GM19455 (cell line): Measurements from ENCODE around the gene HS2ST1.
"Not testable (repeated sequence)": the region's sequence is repeated elsewhere in the genome, so short reads cannot be mapped to it uniquely, and the experiment has no call there.

Source experiments
- ATAC-seq: cut with Tn5 transposase; IDR thresholded peaks from one replicate; pipeline ENCODE4 v1.9.1; 2021; ENCODE audit not compliant: unreplicated experiment

HS2ST1 gene

GRCh38 chr1:86914601-86914997 lies at the start of gene HS2ST1:
TSS of gene HS2ST1 (plus strand) at chr1:86914635.
- ATAC-seq: no peak

- ATAC-seq: no peak
Measured at GRCh38 chr1:86865973-86866637, 48.3 kb upstream of the HS2ST1 start.

DNA sequence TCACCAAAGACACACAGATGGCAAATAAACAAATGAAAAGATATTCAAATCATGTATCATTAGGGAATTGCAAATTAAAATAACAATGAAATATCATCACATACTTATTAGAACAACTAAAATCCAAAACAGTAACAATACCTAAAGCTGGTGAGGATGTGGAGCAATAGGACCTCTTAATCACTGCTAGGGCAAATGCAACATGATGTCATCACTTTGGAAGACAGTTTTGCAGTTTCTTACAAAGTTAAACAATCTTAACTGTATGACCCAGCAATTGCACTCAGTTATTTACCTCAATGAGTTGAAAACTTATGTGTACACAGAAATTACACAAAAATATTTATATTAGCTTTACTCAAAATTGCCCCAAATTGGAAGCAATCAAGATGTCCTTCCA lies 47.8 kb upstream of the HS2ST1 start:
- no peak for ATAC-seq

DNA sequence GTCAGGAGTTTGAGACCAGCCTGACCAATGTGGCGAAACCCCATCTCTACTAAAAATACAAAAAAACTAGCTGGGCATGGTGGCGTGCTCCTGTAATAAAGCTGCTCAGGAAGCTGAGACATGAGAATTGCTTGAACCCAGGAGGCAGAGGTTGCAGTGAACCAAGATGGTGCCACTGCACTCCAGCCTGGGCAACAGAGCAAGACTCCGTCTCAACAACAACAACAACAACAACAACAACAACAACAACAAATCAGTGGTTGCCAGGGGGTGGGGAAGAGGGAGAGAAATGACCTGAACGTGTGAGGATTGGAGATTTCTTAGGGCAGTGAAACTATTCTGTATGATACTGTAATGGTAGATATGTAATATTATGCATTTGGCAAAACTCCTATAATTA lies 47.2 kb upstream of the HS2ST1 start:
- not testable (repeated sequence) for ATAC-seq

- no peak for ATAC-seq
Measured at GRCh38 chr1:86868477-86868876, 46.0 kb upstream of the HS2ST1 start.

DNA sequence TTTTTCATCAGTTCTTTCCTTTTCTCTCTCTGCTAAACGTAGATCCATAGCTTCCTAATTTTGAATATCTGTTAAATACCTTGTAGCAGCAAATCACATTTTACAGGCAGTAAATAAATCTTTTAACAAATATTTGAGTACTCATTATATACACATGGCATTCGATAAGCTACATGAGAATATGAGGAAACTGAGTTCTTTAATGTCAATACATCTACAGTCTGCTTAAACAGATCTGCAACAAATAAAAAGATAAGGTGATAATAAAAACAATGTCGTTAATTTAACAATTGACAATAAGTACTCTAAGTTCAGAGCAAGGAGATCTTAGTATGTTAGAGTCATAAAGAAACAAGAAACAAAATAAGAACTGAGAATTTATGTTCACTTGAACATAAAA lies 43.4 kb upstream of the HS2ST1 start:
- ATAC-seq: no peak

DNA sequence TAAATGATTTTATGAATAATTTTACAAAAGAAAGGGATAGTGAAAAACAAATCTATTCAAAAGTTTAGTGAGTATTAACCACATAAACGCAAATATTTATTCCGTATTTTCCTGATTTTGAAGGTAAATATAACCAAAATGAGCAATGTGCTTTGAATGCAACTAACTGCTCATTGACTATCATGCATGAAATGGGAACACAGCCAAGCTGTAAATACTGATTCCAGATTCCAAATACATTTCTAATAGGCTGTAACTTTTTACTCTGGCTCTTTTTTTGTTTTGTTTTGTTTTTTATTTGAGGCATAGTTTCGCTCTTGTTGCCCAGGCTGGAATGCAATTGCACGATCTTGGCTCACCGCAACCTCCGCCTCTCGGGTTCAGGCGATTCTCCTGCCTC lies 42.3 kb upstream of the HS2ST1 start:
- ATAC-seq: no peak

GRCh38 chr1:86875722-86876121 lies 38.7 kb upstream of the HS2ST1 start:
- no peak for ATAC-seq

GRCh38 chr1:86887479-86888162 lies 26.8 kb upstream of the HS2ST1 start:
- ATAC-seq: no peak

GRCh38 chr1:86888327-86888726 lies 26.1 kb upstream of the HS2ST1 start:
- ATAC-seq: no peak

DNA sequence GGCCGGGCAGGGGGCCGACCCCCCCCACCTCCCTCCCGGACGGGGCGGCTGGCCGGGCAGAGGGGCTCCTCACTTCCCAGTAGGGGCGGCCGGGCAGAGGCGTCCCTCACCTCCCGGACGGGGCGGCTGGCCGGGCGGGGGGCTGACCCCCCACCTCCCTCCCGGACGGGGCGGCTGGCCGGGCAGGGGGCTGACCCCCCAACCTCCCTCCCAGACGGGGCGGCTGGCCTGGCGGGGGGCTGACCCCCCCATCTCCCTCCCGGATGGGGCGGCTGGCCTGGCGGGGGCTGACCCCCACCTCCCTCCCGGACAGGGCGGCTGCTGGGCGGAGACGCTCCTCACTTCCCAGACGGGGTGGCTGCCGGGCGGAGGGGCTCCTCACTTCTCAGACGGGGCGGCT lies 15.0 kb upstream of the HS2ST1 start:
- not testable (repeated sequence) for ATAC-seq

DNA sequence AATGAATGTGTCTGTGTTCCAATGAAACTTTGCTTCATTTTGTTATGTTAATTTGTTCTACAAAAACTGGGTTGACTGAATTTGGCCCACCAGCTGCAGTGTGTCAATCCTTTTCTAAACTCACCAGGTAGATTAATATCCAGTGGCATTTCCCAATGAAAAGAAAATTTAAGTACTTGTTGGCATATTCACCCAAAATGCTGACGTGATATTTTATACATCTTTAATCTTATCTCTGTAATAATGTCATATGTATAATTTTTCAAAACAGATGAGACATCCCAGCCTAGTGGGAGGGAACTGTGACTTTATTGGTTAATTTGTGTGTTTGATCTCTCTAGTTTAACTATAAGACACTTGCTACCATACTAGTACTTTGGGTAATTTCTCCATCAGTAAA lies 8.6 kb upstream of the HS2ST1 start:
- ATAC-seq: no peak

DNA sequence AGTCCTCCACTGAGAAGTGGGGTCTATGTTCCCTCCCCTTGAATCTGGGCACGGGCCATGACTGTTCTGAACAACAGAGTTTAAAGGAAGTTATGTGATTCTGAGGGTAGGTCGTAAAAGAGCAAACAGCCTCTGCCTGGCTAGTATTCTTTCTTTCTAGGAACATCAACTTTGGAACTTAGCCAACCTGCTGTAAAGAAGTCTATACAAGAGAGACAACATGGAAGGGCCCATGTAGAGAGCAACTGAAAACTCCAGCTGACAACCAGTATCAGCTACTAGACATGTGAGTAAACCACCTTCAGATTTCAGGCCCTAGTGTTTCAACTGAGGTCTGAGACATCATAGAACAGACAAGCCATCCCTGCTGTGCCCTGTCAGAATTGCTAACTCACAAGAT lies 8.0 kb upstream of the HS2ST1 start:
- no peak for ATAC-seq

DNA sequence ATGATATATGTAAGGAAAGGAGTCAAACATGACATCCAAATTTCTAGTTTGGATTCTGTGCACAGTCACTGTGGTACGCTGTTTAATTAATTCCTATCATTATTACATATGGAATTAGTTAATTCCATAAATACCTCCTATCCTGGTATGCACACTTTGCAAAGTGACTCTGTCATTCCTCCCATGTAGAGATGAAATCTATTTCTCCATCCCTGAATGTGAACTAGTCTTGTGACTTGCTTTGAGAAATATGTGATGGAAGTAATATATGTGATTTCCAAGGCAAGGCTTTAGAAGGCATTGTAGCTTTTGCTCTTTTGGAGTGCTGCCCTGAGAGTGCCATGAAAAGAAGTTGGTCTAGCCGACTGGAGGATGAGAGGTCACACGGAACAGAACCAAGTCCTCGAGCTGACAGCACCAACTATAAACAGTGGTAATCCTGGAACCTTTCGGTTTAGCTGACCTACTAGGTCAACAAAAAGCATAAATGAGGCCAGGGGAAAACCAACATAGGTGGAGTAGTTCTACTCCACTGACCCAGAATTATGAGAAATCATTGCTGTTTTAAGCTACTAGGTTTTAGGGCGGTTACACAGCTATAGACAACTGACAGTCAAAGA lies 2.0 kb upstream of the HS2ST1 start:
- no peak for ATAC-seq

- ATAC-seq: peak; percentile 26
Measured at GRCh38 chr1:86913399-86913895, 988 bp upstream of the HS2ST1 start.

GRCh38 chr1:86913896-86914600 lies 387 bp upstream of the HS2ST1 start, which contains the start of gene SELENOF:
TSS of gene SELENOF (minus strand) at chr1:86914126. CDS start at chr1:86914111, 15 bp downstream.
- ATAC-seq: peak; percentile 76

- peak; percentile 27 for ATAC-seq
Measured at GRCh38 chr1:86914998-86915736, 732 bp downstream of the HS2ST1 start.

DNA sequence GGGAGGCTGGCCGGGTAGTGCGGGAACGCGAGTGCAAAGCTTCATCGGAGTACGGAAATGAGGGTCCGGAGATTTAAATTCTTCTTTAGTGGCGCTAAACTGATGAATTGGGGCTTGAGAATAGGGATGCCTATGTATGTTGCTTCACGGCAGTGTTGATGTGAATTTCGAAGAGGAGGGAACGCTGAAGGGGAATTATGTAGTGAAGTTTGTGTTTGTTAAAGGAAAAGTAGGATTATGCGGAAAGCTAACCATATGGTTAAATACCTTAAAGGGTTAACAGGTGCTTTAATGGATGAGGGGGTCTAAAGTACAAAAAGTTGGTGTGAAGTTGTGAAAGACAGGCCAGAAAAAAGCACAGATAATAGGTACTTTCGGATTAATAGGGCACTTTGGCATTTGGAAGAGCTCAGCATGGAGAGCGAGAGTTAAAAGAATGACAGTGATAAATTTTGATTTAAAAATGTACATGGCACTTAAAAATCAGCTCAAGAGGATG lies 1.4 kb downstream of the HS2ST1 start:
- ATAC-seq: no peak

DNA sequence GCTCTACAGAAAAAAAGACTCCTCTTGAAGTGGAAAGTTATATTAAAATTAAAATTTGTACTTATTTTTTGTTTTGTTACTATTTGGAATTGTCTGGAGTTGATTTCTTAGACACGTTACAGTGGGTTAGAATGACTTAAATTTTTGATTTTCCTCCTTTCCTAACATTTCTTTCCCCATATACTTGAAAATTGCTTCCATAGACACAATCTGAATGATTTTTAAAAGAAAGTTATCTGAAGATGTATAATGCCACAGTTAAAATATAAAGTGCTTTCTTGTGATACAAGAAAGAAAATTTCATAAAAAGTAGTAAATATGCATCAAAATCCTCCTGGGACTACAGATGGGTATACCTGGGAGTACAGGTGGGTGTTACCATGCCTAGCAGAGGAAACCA lies 2.3 kb downstream of the HS2ST1 start:
- no peak for ATAC-seq

DNA sequence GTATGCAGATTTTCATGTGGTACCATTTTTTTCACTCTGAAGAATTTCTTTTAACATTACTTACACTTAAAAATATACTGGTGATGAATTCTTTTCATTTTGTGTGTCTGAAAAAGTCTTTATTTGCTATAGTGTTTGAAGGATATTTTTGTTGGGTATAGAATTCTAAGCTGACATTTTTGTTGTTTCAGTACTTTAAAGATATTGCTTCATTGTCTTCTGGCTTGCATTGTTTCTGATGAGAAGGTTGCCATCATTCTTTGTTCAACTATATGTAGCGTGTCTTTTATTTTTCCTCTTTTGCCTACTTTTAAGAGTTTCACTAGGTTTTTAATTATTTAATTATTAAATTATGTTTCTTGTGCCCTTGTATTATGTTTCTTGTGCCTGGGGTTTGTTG lies 8.0 kb downstream of the HS2ST1 start:
- no peak for ATAC-seq
